H9 (cell line): ENCODE results near the gene KL. TPM values are rescaled to one million over a fixed set of nuclear protein-coding genes. Genes with fewer than 3 reads are reported as not detected.
A peak's percentile ranks its signal among the peaks of the same experiment; 100 is the strongest.

Experiments
- DNase-seq: peaks from one replicate; pipeline ENCODE4 v3.0.0-alpha.2; 2017
- H2AFZ ChIP-seq: one replicate; pipeline ENCODE4 v1.6.1; 2013; ENCODE audit warnings: mild to moderate bottlenecking, low read length, control low read depth, moderate library complexity
- H2AK5ac ChIP-seq: 2 replicates; pipeline ENCODE4 v1.6.1; 2013; ENCODE audit warnings: low read length, control low read depth, mixed read lengths; ENCODE audit not compliant: insufficient read length
- H2BK120ac ChIP-seq: one replicate; pipeline ENCODE4 v1.6.1; 2013; ENCODE audit warnings: low read depth, mild to moderate bottlenecking, low read length, control low read depth, inconsistent platforms; ENCODE audit not compliant: poor library complexity, severe bottlenecking
- H2BK12ac ChIP-seq: 2 replicates; pipeline ENCODE4 v1.6.1; 2013; ENCODE audit warnings: low read length, control low read depth, mixed read lengths, low read depth; ENCODE audit not compliant: insufficient read length
- H2BK15ac ChIP-seq: 2 replicates; pipeline ENCODE4 v1.6.1; 2013; ENCODE audit warnings: low read depth, low read length, control low read depth
- H2BK20ac ChIP-seq: one replicate; pipeline ENCODE4 v1.6.1; 2013; ENCODE audit warnings: low read depth, mild to moderate bottlenecking, low read length, control low read depth, inconsistent platforms; ENCODE audit not compliant: poor library complexity, severe bottlenecking
- H2BK5ac ChIP-seq: 2 replicates; pipeline ENCODE4 v1.6.1; 2013; ENCODE audit warnings: low read length, control low read depth, mixed read lengths; ENCODE audit not compliant: insufficient read length
- H3K14ac ChIP-seq: 2 replicates; pipeline ENCODE4 v1.6.1; 2013; ENCODE audit warnings: low read length, control low read depth; ENCODE audit not compliant: insufficient read depth
- H3K18ac ChIP-seq: 2 replicates; pipeline ENCODE4 v1.6.1; 2013; ENCODE audit warnings: low read depth, mild to moderate bottlenecking, mixed read lengths, low read length, control low read depth; ENCODE audit not compliant: insufficient read length
- H3K23ac ChIP-seq: 2 replicates; pipeline ENCODE4 v1.6.1; 2013; ENCODE audit warnings: low read length, control low read depth, mixed read lengths, low read depth; ENCODE audit not compliant: insufficient read length
- H3K23me2 ChIP-seq: 2 replicates; pipeline ENCODE4 v1.6.1; 2013; ENCODE audit warnings: low read depth, mild to moderate bottlenecking, mixed read lengths, low read length, control low read depth; ENCODE audit not compliant: insufficient read length, poor library complexity, severe bottlenecking
- H3K27ac ChIP-seq: 2 replicates; pipeline ENCODE4 v1.5.1; 2013; ENCODE audit warnings: low read length, control low read depth, mixed read lengths, low read depth; ENCODE audit not compliant: insufficient read length
- H3K27me3 ChIP-seq: 2 replicates; pipeline ENCODE4 v1.6.1; 2013; ENCODE audit warnings: low read length, control low read depth, inconsistent platforms; ENCODE audit not compliant: insufficient read depth
- H3K4ac ChIP-seq: 2 replicates; pipeline ENCODE4 v1.6.1; 2013; ENCODE audit warnings: low read depth, mild to moderate bottlenecking, control low read depth, inconsistent platforms, low read length, moderate library complexity
- H3K4me1 ChIP-seq: 2 replicates; pipeline ENCODE4 v1.6.1; 2013; ENCODE audit warnings: low read length, control low read depth, inconsistent platforms; ENCODE audit not compliant: insufficient read depth
- H3K4me2 ChIP-seq: 2 replicates; pipeline ENCODE4 v1.6.1; 2013; ENCODE audit warnings: low read length, control low read depth, mixed read lengths; ENCODE audit not compliant: insufficient read length, insufficient read depth
- H3K56ac ChIP-seq: 2 replicates; pipeline ENCODE4 v1.6.1; 2013; ENCODE audit warnings: low read depth, mild to moderate bottlenecking, mixed read lengths, low read length, control low read depth; ENCODE audit not compliant: insufficient read length
- H3K79me1 ChIP-seq: 2 replicates; pipeline ENCODE4 v1.6.1; 2013; ENCODE audit warnings: low read depth, mild to moderate bottlenecking, moderate library complexity, low read length, control low read depth, inconsistent platforms; ENCODE audit not compliant: insufficient read depth, poor library complexity, severe bottlenecking
- H3K79me2 ChIP-seq: 2 replicates; pipeline ENCODE4 v1.6.1; 2013; ENCODE audit warnings: low read length, control low read depth, inconsistent platforms; ENCODE audit not compliant: insufficient read depth
- H3K9ac ChIP-seq: 2 replicates; pipeline ENCODE4 v1.6.1; 2013; ENCODE audit warnings: low read length, control low read depth, mixed read lengths; ENCODE audit not compliant: insufficient read length; ENCODE audit errors: extremely low read depth
- H3K9me3 ChIP-seq: one replicate; pipeline ENCODE4 v1.6.1; 2013; ENCODE audit warnings: low read depth, low read length, inconsistent platforms; ENCODE audit not compliant: control insufficient read depth
- H3T11ph ChIP-seq: one replicate; pipeline ENCODE4 v1.6.1; 2013; ENCODE audit warnings: mild to moderate bottlenecking, low read length, control low read depth, inconsistent platforms
- H4K20me1 ChIP-seq: one replicate; pipeline ENCODE4 v1.6.1; 2013; ENCODE audit not compliant: control insufficient read depth, insufficient read length, insufficient read depth
- H4K5ac ChIP-seq: 2 replicates; pipeline ENCODE4 v1.6.1; 2013; ENCODE audit warnings: low read depth, mild to moderate bottlenecking, mixed read lengths, low read length, control low read depth; ENCODE audit not compliant: insufficient read length
- H4K8ac ChIP-seq: replicated peaks from 2 replicates; pipeline ENCODE4 v1.6.1; 2013; ENCODE audit warnings: low read length, control low read depth, mixed read lengths, low read depth; ENCODE audit not compliant: insufficient read length
- H4K91ac ChIP-seq: 2 replicates; pipeline ENCODE4 v1.6.1; 2013; ENCODE audit warnings: low read depth, mild to moderate bottlenecking, moderate library complexity, mixed read lengths, low read length, control low read depth; ENCODE audit not compliant: insufficient read length
- H3K27ac Mint-ChIP-seq, 3 experiments: 2 replicates in 2 of 3; 3 replicates in 1 of 3; pipeline ENCODE4 v1.8.0; 2020 to 2021; ENCODE audit warnings: mixed read lengths in 3 of 3, mild to moderate bottlenecking in 1 of 3, moderate library complexity in 1 of 3
- H3K27me3 Mint-ChIP-seq: 2 replicates; pipeline ENCODE4 v1.8.0; 2021; ENCODE audit warnings: low read depth, mild to moderate bottlenecking, moderate library complexity, mixed read lengths
- H3K36me3 Mint-ChIP-seq, 3 experiments: 2 replicates in 2 of 3; 3 replicates in 1 of 3; pipeline ENCODE4 v1.8.0; 2020 to 2021; ENCODE audit warnings: low read depth in 3 of 3, mixed read lengths in 3 of 3; ENCODE audit not compliant: insufficient read depth in 1 of 3
- H3K4me1 Mint-ChIP-seq, 2 experiments: 2 replicates each; pipeline ENCODE4 v1.8.0; 2020; ENCODE audit warnings: mixed read lengths in 2 of 2
- H3K4me3 Mint-ChIP-seq, 2 experiments: 2 replicates in 1 of 2; 3 replicates in 1 of 2; pipeline ENCODE4 v1.8.0; 2020 to 2021; ENCODE audit warnings: mild to moderate bottlenecking in 2 of 2, mixed read lengths in 2 of 2, moderate library complexity in 1 of 2
- H3K9me3 Mint-ChIP-seq, 2 experiments: 2 replicates in 1 of 2; 3 replicates in 1 of 2; pipeline ENCODE4 v1.8.0; 2020; ENCODE audit warnings: mild to moderate bottlenecking in 2 of 2, mixed read lengths in 2 of 2, moderate library complexity in 1 of 2
- CTCF ChIP-seq: fragments of 200-600 bp; sonication (generic); conservative IDR thresholded peaks from 3 replicates; pipeline ENCODE4 v1.8.0; 2021; ENCODE audit warnings: antibody characterized with exemption, mild to moderate bottlenecking
- WGBS: extraction: QIAGEN DNeasy Blood & Tissue Kit; methylation state at CpG from one replicate; pipeline ENCODE4 v1.1.7; 2013; ENCODE audit warnings: missing lambda C conversion rate, low lambda C conversion rate, mixed read lengths; ENCODE audit not compliant: insufficient read length; ENCODE audit errors: extremely low coverage; 5-methylcytosine and 5-hydroxymethylcytosine counted together
- total RNA-seq: library from RNA; stranded (reverse); gene quantifications from 2 replicates; pipeline ENCODE4 v1.2.1, GENCODE V29; 2021

Gene KL
- total RNA-seq, 1 experiment from 2014 or later = not detected

- no peak overlapping the region for H2AK5ac ChIP-seq
- Mint-ChIP-seq H3K9me3 (no peaks in the 10 kb centered on the region), H3K27me3 (no peaks in the 10 kb centered on the region), H3K4me1 (peaks cover 17 to 19% of the 10 kb centered on the region in 2 experiments), H3K4me3 (no peak overlapping the region), H3K36me3 (no peaks in the 10 kb centered on the region; a peak in 1 of 7 replicates), H3K27ac (peak overlapping the region in 1 of 3 experiments; percentile 32; a peak in 1 of 7 replicates)
- H3T11ph ChIP-seq = no peak overlapping the region
- no peak overlapping the region for H4K8ac ChIP-seq
- no peaks in the 10 kb centered on the region for H3K79me2 ChIP-seq
- TF ChIP-seq CTCF = no peak
- H3K4ac ChIP-seq = no peak overlapping the region
- H2BK15ac ChIP-seq = no peak overlapping the region
- no peak overlapping the region for H4K91ac ChIP-seq
- no peak overlapping the region for H2BK12ac ChIP-seq
- H3K79me1 ChIP-seq = no peaks in the 10 kb centered on the region
- H3K9me3 ChIP-seq = no peaks in the 10 kb centered on the region
- no peaks in the 10 kb centered on the region for H4K20me1 ChIP-seq
- H3K18ac ChIP-seq = no peak overlapping the region
- H3K4me1 ChIP-seq = no peaks in the 10 kb centered on the region
- no peak overlapping the region for H3K9ac ChIP-seq
- H3K56ac ChIP-seq = no peak overlapping the region
- H3K27ac ChIP-seq = no peak overlapping the region
- no peak overlapping the region for H3K23ac ChIP-seq
- H3K23me2 ChIP-seq = no peaks in the 10 kb centered on the region
- H2BK20ac ChIP-seq = no peak overlapping the region
- no peak for DNase-seq
- no peak overlapping the region for H4K5ac ChIP-seq
- H2BK120ac ChIP-seq = no peak overlapping the region
- no peak overlapping the region for H2BK5ac ChIP-seq
- H3K27me3 ChIP-seq = no peaks in the 10 kb centered on the region
- no CpG with 5 or more reads among the region's 7 CpGs for WGBS
- H3K14ac ChIP-seq = no peak overlapping the region
- H3K4me2 ChIP-seq = no peak overlapping the region
- H2AFZ ChIP-seq = no peak overlapping the region
Measured at GRCh38 chr13:32976056-32976805, 40.0 kb upstream of the KL start.
